Immature natural killer cell (primary cell): ENCODE data around the gene HMOX1. TPM values are rescaled to one million over a fixed set of nuclear protein-coding genes. Genes with fewer than 3 reads are reported as not detected.

Experiments
- DNase-seq, 3 donors: peaks; one replicate each; pipeline ENCODE4 v3.0.0; 2022; ENCODE audit warnings: mixed read lengths in 1 of 3
- H3K27ac Mint-ChIP-seq, 6 donors: one replicate each; pipeline ENCODE4 v1.8.0; 2020; ENCODE audit warnings: mixed read lengths in 6 of 6, mild to moderate bottlenecking in 5 of 6, inconsistent platforms in 4 of 6, moderate library complexity in 3 of 6
- H3K27me3 Mint-ChIP-seq, 3 donors: one replicate each; pipeline ENCODE4 v1.8.0; 2020 to 2021; ENCODE audit warnings: low read depth in 3 of 3, mild to moderate bottlenecking in 3 of 3, mixed read lengths in 3 of 3, moderate library complexity in 3 of 3, inconsistent platforms in 1 of 3
- H3K36me3 Mint-ChIP-seq, 3 donors: one replicate each; pipeline ENCODE4 v1.8.0; 2020; ENCODE audit warnings: mixed read lengths in 3 of 3, inconsistent platforms in 2 of 3, mild to moderate bottlenecking in 2 of 3
- H3K4me1 Mint-ChIP-seq, 2 donors: one replicate each; pipeline ENCODE4 v1.8.0; 2020; ENCODE audit warnings: inconsistent platforms in 2 of 2, mild to moderate bottlenecking in 2 of 2, mixed read lengths in 2 of 2, moderate library complexity in 1 of 2
- H3K4me3 Mint-ChIP-seq, 5 donors: one replicate each; pipeline ENCODE4 v1.8.0; 2020; ENCODE audit warnings: mild to moderate bottlenecking in 5 of 5, mixed read lengths in 5 of 5, inconsistent platforms in 3 of 5, moderate library complexity in 3 of 5
- H3K9me3 Mint-ChIP-seq, 6 donors: one replicate each; pipeline ENCODE4 v1.8.0; 2020; ENCODE audit warnings: mild to moderate bottlenecking in 6 of 6, mixed read lengths in 6 of 6, inconsistent platforms in 4 of 6, moderate library complexity in 3 of 6
- polyA plus RNA-seq, 3 donors: library from polyadenylated mRNA; unstranded; fragments of 300-500 nt; fragmentation: Illumina TruSeq; gene quantifications; one replicate each; pipeline ENCODE4 v1.2.3, GENCODE V29; 2021

HMOX1 gene
- polyA plus RNA-seq, 3 donors from 2014 or later, result 5.3 to 12.8 (median 11.3) TPM

GRCh38 chr22:35345808-35346505, 34.9 kb upstream of the HMOX1 start:
- no peak overlapping the region for H3K27ac Mint-ChIP-seq
- DNase-seq, result no peak

GRCh38 chr22:35346596-35347220, 34.2 kb upstream of the HMOX1 start:
- Mint-ChIP-seq H3K4me3 (no peak overlapping the region), H3K27me3 (peaks cover 0 to 3% (median 0%) of the 10 kb centered on the region in 3 donors), H3K27ac (no peak overlapping the region)

More at GRCh38 chr22:35345808-35346505, 34.9 kb upstream of the HMOX1 start:
- Mint-ChIP-seq H3K9me3 (no peaks in the 10 kb centered on the region), H3K4me3 (no peak overlapping the region), H3K4me1 (peaks cover 3 to 6% of the 10 kb centered on the region in 2 donors), H3K27me3 (peaks cover 0 to 3% (median under 1%) of the 10 kb centered on the region in 3 donors), H3K36me3 (peaks cover 0 to 5% (median 0%) of the 10 kb centered on the region in 3 donors)

GRCh38 chr22:35347462-35347861, 33.4 kb upstream of the HMOX1 start:
- peaks cover 0 to 3% (median 0%) of the 10 kb centered on the region in 3 donors for H3K27me3 Mint-ChIP-seq
- peaks cover 0 to 5% (median 0%) of the 10 kb centered on the region in 3 donors for H3K36me3 Mint-ChIP-seq
- no peak for DNase-seq
- H3K27ac Mint-ChIP-seq, result no peak overlapping the region
- no peak overlapping the region for H3K4me3 Mint-ChIP-seq
- peaks cover 15 to 21% of the 10 kb centered on the region in 2 donors for H3K4me1 Mint-ChIP-seq
- no peaks in the 10 kb centered on the region for H3K9me3 Mint-ChIP-seq

More at GRCh38 chr22:35346596-35347220, 34.2 kb upstream of the HMOX1 start:
- DNase-seq, result no peak
- Mint-ChIP-seq H3K4me1 (peaks cover 10 to 14% of the 10 kb centered on the region in 2 donors), H3K9me3 (no peaks in the 10 kb centered on the region), H3K36me3 (peaks cover 0 to 5% (median 0%) of the 10 kb centered on the region in 3 donors)

GRCh38 chr22:35348026-35348590, 32.8 kb upstream of the HMOX1 start:
- no peaks in the 10 kb centered on the region for H3K9me3 Mint-ChIP-seq
- no peak overlapping the region for H3K4me3 Mint-ChIP-seq
- peaks cover 17 to 25% of the 10 kb centered on the region in 2 donors for H3K4me1 Mint-ChIP-seq
- peaks cover 0 to 3% (median 0%) of the 10 kb centered on the region in 3 donors for H3K27me3 Mint-ChIP-seq
- DNase-seq, result no peak
- H3K27ac Mint-ChIP-seq, result no peak overlapping the region
- peaks cover 0 to 5% (median 0%) of the 10 kb centered on the region in 3 donors for H3K36me3 Mint-ChIP-seq

DNA sequence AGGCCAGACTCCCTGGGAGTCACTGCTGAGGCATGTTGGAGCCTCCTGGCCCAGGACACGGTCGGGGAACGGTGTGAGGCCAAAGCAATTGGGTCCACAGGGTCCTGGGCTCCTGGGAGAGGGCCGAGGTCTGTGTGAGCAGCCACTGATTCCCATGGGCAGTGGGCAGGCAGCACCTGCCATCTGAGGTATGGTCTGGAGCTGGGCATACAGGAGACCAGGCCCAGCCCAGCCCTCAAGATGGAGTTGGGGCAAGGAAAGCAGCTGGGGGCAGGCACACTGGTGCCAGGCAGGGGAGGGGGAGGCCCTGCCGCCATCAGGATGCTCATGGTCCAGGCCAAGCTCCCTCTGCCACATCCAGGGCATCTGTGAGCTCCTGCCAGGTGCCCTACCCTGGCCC, 32.2 kb upstream of the HMOX1 start:
- Mint-ChIP-seq H3K4me1 (peaks cover 17 to 25% of the 10 kb centered on the region in 2 donors), H3K27me3 (peaks cover 0 to 3% (median 0%) of the 10 kb centered on the region in 3 donors), H3K4me3 (no peak overlapping the region), H3K36me3 (peaks cover 0 to 5% (median 0%) of the 10 kb centered on the region in 3 donors), H3K27ac (no peak overlapping the region), H3K9me3 (no peaks in the 10 kb centered on the region)
- DNase-seq, result no peak

DNA sequence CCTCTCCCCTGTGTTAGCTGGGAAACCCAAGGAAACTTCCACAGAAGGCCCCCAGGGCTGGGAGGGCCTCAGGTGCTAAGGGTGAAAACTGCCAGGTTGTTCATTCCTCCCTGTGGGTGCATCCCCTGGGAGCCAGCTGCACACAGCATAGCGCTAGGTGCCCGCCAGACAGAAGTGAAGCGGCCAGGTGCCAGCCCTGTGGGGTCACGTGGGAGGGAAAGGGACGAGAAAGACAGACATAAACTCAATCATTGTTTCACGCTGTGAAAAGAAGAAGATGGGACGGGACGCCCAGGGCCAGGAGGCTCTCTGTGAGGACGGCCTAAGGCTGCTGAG, 31.6 kb upstream of the HMOX1 start:
- H3K36me3 Mint-ChIP-seq, result peaks cover 0 to 5% (median 0%) of the 10 kb centered on the region in 3 donors
- H3K27ac Mint-ChIP-seq, result no peak overlapping the region
- DNase-seq, result no peak
- H3K9me3 Mint-ChIP-seq, result no peaks in the 10 kb centered on the region
- H3K4me1 Mint-ChIP-seq, result peaks cover 17 to 25% of the 10 kb centered on the region in 2 donors
- H3K4me3 Mint-ChIP-seq, result no peak overlapping the region
- peaks cover 0 to 3% (median 0%) of the 10 kb centered on the region in 3 donors for H3K27me3 Mint-ChIP-seq

DNA sequence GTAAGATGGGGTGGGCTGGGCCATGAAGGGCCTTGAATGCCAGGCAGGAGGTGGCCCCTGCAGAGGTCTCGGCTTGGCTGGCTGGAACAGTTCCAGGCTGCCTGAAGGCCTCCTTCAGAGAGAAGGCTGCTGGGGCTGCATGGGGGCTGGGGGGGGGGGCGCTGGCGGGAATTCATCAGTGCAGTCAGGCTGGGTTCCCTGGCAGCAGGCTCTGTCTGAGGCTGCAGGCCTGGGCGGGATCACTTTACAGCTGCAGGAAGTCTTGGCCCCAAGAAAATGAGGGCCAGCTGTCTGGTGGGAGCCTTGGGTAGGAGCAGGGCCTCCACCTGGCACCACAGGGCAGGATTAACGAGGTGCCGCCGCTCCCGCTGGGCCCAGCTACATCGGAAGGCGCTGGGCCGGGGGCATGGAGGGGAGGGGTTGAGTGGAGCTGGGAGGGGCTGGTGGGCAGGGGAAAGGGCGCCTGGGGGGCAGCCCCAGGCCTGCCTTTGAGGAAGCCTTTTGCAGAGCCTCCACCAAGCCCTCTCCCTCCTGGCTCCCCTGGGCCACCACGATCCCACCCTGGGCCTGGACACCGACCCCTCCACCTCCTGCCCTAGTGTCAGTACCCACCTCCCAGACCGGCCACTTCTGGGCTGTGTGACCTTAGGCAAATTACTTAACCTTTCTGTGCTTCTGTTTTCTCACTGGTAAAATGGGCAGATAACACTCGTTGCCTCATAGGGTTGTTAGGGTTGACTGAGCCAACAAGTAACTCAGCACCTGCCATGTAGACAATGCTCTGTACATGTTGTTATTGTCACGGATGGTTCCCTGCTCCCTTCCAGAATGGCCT, 31.0 kb upstream of the HMOX1 start:
- H3K4me1 Mint-ChIP-seq, result peaks cover 17 to 25% of the 10 kb centered on the region in 2 donors
- H3K4me3 Mint-ChIP-seq, result no peak overlapping the region
- DNase-seq, result no peak
- peaks cover 0 to 5% (median 0%) of the 10 kb centered on the region in 3 donors for H3K36me3 Mint-ChIP-seq
- no peaks in the 10 kb centered on the region for H3K9me3 Mint-ChIP-seq
- H3K27me3 Mint-ChIP-seq, result peaks cover 0 to 3% (median 0%) of the 10 kb centered on the region in 3 donors
- H3K27ac Mint-ChIP-seq, result no peak overlapping the region

GRCh38 chr22:35350539-35351503, 30.1 kb upstream of the HMOX1 start:
- H3K36me3 Mint-ChIP-seq, result peaks cover 0 to 1% (median 0%) of the 10 kb centered on the region in 3 donors
- peak overlapping the region; percentile 60 to 80 (median 66) for H3K4me3 Mint-ChIP-seq
- peak overlapping the region in 5 of 6 donors; percentile 10 to 57 (median 30) for H3K27ac Mint-ChIP-seq
- peaks cover 17 to 25% of the 10 kb centered on the region in 2 donors for H3K4me1 Mint-ChIP-seq
- DNase-seq, result peak; percentile 79 to 82 (median 81)
- H3K27me3 Mint-ChIP-seq, result peaks cover 0 to 4% (median 2%) of the 10 kb centered on the region in 3 donors
- no peaks in the 10 kb centered on the region for H3K9me3 Mint-ChIP-seq

- Mint-ChIP-seq H3K36me3 (no peaks in the 10 kb centered on the region), H3K4me1 (peaks cover 17 to 25% of the 10 kb centered on the region in 2 donors), H3K27ac (peak overlapping the region in 3 of 6 donors; percentile 11 to 64 (median 32)), H3K4me3 (peak overlapping the region in 4 of 5 donors; percentile 35 to 80 (median 46)), H3K9me3 (no peaks in the 10 kb centered on the region), H3K27me3 (peaks cover 0 to 4% (median 3%) of the 10 kb centered on the region in 3 donors)
- peak; percentile 13 to 21 (median 15) for DNase-seq
Measured at GRCh38 chr22:35352214-35353111, 28.4 kb upstream of the HMOX1 start.

DNA sequence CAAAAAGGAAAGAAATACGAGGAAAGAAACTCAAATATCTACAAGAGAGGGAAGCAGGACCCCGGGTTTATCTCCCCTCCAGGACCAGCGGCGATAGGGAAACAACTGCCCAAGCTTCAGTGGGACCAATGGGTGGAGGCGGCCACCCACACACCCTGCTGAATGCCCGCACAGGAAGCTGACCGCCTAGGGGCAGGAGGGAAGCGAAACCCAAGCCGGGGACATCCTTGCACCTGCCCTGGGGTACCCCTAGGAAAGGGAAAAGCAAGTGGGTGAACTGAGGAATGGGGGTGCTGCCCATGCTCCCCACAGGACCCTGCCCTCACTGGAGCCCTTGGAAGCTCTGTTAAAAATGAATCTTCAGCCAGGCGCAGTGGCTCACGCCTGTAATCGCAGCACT, 27.6 kb upstream of the HMOX1 start:
- no peak overlapping the region for H3K27ac Mint-ChIP-seq
- DNase-seq, result no peak
- H3K4me3 Mint-ChIP-seq, result no peak overlapping the region
- H3K27me3 Mint-ChIP-seq, result peaks cover 3 to 4% (median 3%) of the 10 kb centered on the region in 3 donors
- no peaks in the 10 kb centered on the region for H3K9me3 Mint-ChIP-seq
- peaks cover 17 to 25% of the 10 kb centered on the region in 2 donors for H3K4me1 Mint-ChIP-seq
- H3K36me3 Mint-ChIP-seq, result no peaks in the 10 kb centered on the region

GRCh38 chr22:35354068-35354467, 26.8 kb upstream of the HMOX1 start:
- no peak for DNase-seq
- Mint-ChIP-seq H3K4me3 (no peak overlapping the region), H3K9me3 (no peaks in the 10 kb centered on the region), H3K4me1 (peaks cover 17 to 25% of the 10 kb centered on the region in 2 donors), H3K27me3 (peaks cover 3 to 4% (median 3%) of the 10 kb centered on the region in 3 donors), H3K36me3 (no peaks in the 10 kb centered on the region), H3K27ac (no peak overlapping the region)
